ENCODE results near the gene AP1G2. TPM values are rescaled to one million over a fixed set of nuclear protein-coding genes. Genes with fewer than 3 reads are reported as not detected.

The AP1G2 gene
- total RNA-seq, 2 experiments from 2014 or later, result 182 to 190 TPM

DNA sequence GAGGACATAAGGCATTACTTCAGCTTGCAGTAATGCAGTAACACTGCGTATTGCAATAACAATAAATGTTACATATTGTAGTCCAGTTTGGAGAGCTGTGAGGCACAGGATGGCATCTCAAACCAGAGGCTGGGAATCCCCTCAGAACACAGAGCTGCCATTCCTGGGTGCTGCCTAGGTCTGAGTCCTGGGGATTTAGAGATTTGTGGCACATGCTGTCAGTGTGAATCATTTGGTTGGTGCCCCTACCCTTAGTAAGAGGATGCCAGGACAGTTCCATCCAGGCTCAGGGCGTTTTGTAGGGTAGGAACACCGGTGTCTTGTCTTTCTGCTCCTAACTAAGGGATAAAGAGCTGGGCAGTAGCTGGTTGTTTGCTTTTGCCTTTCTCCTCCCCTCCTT lies 38.6 kb downstream of the AP1G2 start:
- DNase-seq, result no peak
- ChIA-PET POLR2A (no interaction called here), CTCF (interaction anchor here (1.1 to 2.1 kb wide), 3 partner anchors 10 to 32 kb away, joined by 3 to 14 read pairs (median 3); no protein-coding TSS in a partner anchor)
- H3K27ac Mint-ChIP-seq, result no peak overlapping the region
- no peaks in the 10 kb centered on the region for H3K4me1 Mint-ChIP-seq (ENCODE audit: low read depth)
- H3K27me3 Mint-ChIP-seq, result no peaks in the 10 kb centered on the region
- H3K4me3 Mint-ChIP-seq, result no peak overlapping the region
- intact Hi-C loops (cut with micrococcal nuclease), result no loop called here
- H3K9me3 Mint-ChIP-seq, result no peaks in the 10 kb centered on the region
- H3K36me3 Mint-ChIP-seq, result no peaks in the 10 kb centered on the region

DNA sequence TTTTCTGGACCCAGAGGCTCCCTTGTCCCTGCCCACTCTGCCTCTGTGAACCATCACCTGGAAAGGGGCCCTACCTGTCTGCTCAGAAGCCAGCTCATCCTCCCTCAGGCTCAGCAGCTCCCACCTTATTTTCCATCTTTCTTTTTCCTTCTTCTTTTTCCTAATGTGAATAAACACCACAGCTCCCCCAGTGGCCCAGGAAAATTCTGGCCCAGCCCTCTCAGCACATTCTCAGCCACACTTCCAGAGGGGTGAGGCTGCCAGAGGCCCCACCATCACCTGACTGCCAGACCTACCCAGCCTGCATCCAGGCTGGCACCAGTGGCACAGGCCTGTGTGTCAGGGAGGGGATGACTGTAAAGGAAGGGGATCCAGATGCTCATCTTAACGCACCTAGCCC lies 39.0 kb downstream of the AP1G2 start:
- intact Hi-C loops (cut with micrococcal nuclease), result no loop called here
- DNase-seq, result no peak
- Mint-ChIP-seq H3K4me1 (ENCODE audit: low read depth) (no peaks in the 10 kb centered on the region), H3K27ac (no peak overlapping the region), H3K4me3 (no peak overlapping the region), H3K36me3 (no peaks in the 10 kb centered on the region), H3K27me3 (no peaks in the 10 kb centered on the region), H3K9me3 (no peaks in the 10 kb centered on the region)
- POLR2A ChIA-PET, result no interaction called here
- CTCF ChIA-PET, result interaction anchor here (0.6 to 2.1 kb wide), 3 partner anchors 10 to 32 kb away, joined by 3 to 14 read pairs (median 3); no protein-coding TSS in a partner anchor

DNA sequence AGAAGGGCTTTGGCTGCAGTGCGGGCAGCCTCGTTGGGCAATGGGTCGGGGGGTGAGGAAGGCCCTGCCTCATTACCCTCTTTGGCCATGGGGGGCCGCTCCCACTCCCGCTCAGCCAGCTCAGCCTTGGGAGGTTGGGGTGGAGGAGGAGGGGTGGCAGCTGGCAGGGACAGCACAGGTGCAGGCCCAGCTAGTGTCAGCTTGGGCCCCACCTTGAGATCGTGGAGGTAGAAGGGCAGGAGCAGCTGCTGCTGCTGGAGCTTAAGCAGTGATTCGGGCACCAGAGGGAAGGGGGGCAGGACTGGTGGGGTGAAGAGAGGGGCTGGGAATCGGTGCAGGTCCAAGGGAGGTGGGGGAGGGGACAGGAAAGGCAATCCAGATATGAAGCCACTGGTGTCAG lies 42.0 kb downstream of the AP1G2 start:
- intact Hi-C loops (cut with micrococcal nuclease), result no loop called here
- CTCF ChIA-PET, result interaction anchor here (1.0 kb wide), 1 partner anchor 31 kb away, joined by 3 read pairs; no protein-coding TSS in a partner anchor
- Mint-ChIP-seq H3K4me3 (no peak overlapping the region), H3K4me1 (ENCODE audit: low read depth) (no peaks in the 10 kb centered on the region), H3K27me3 (no peaks in the 10 kb centered on the region), H3K27ac (no peak overlapping the region), H3K9me3 (no peaks in the 10 kb centered on the region), H3K36me3 (no peaks in the 10 kb centered on the region)
- DNase-seq, result no peak
- POLR2A ChIA-PET, result no interaction called here

DNA sequence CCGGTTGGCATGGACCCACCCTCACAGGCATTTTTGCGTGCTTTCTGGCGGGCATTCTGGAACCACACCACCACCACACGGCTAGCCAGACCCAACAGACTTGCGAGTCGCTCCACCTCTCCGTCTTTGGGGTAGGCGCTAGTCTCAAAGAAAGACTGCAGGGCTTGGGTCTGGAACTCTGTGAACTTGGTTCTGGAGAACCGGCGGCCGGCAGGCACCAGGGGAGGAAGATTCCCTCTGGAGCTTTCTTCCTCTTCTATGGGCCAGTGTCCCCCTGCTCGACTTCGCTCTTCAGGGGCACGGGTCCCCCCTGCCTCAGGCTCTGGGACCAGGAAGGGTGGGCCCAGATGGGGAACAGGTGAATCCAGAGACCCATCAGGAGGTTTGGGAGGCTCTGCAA lies 42.6 kb downstream of the AP1G2 start:
- ChIA-PET CTCF (no interaction called here), POLR2A (no interaction called here)
- no peaks in the 10 kb centered on the region for H3K4me1 Mint-ChIP-seq (ENCODE audit: low read depth)
- no peaks in the 10 kb centered on the region for H3K9me3 Mint-ChIP-seq
- no peaks in the 10 kb centered on the region for H3K36me3 Mint-ChIP-seq
- intact Hi-C loops (cut with micrococcal nuclease), result no loop called here
- DNase-seq, result no peak
- H3K27ac Mint-ChIP-seq, result no peak overlapping the region
- H3K4me3 Mint-ChIP-seq, result no peak overlapping the region
- H3K27me3 Mint-ChIP-seq, result no peaks in the 10 kb centered on the region

DNA sequence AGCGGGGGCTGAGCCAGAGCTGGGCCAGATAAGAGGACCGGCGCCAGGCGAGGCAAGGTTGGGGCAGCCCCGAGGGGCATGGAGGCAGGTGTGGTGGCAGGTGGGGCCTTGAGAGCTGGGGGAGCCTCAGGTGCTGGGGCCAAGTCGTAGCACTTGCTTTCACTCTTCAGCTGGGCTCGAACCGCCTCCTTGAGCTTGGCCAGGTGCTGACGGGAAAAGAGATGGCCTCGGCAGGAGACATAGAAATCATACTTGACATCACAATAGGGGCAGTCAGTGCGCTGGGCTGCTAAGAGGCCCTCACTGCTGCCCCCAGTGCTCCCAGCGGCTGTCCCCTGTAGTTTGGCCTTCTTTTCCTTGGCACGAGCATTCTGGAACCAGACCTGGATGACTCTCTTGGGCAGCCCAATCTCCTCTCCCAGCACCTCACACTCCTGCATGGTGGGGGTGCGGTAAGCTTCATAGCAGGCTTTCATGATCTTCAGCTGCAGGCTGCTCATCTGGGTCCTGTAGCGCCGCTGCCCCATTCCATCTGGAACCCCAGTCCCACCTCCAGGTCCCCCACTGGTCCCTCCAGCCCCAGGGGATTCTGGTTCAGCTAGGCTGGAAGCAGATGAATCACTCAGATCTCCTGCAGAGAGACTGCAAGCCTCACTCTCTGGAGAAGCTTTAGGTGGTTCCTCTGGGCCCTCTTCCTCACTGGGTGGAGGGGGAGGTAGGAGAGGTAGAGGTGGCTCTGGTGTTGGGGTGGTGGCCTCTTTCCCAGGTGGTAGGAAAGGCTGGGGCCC lies 44.2 kb downstream of the AP1G2 start:
- Mint-ChIP-seq H3K36me3 (no peaks in the 10 kb centered on the region), H3K9me3 (no peaks in the 10 kb centered on the region), H3K4me3 (no peak overlapping the region), H3K27me3 (no peaks in the 10 kb centered on the region), H3K4me1 (ENCODE audit: low read depth) (no peaks in the 10 kb centered on the region), H3K27ac (no peak overlapping the region)
- intact Hi-C loops (cut with micrococcal nuclease), result no loop called here
- CTCF ChIA-PET, result no interaction called here
- POLR2A ChIA-PET, result no interaction called here
- no peak for DNase-seq

DNA sequence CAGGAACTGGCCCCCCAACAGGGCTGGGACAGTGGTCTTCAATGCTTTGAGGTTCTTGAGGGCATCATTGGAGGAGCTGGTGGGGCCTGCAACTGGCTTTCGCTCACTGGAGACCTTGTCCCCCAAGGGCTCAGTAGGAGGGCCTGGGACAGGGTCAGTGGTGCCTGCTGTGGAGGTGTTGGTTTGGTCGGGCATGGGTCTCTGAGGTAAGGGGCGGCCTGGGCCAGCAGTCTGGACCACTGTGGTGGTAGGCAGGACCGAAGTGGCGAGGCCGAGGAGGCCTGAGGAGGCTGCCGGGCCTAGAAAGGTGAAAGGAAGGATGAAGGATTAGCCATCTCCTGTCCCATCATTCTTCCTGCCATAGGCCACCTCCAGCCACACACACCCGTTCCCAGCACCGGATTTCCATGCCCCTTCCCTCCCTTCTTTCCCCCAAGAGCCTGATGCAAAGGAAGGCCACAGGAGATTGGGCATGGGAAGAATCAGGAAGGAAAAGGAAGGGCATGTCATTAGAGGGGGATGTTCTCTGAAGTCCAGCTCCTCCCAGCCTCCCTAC lies 44.9 kb downstream of the AP1G2 start:
- intact Hi-C loops (cut with micrococcal nuclease), result no loop called here
- H3K9me3 Mint-ChIP-seq, result no peaks in the 10 kb centered on the region
- H3K4me3 Mint-ChIP-seq, result no peak overlapping the region
- no peaks in the 10 kb centered on the region for H3K27me3 Mint-ChIP-seq
- ChIA-PET POLR2A (no interaction called here), CTCF (no interaction called here)
- DNase-seq, result no peak
- no peak overlapping the region for H3K27ac Mint-ChIP-seq
- no peaks in the 10 kb centered on the region for H3K36me3 Mint-ChIP-seq
- H3K4me1 Mint-ChIP-seq (ENCODE audit: low read depth), result no peaks in the 10 kb centered on the region

DNA sequence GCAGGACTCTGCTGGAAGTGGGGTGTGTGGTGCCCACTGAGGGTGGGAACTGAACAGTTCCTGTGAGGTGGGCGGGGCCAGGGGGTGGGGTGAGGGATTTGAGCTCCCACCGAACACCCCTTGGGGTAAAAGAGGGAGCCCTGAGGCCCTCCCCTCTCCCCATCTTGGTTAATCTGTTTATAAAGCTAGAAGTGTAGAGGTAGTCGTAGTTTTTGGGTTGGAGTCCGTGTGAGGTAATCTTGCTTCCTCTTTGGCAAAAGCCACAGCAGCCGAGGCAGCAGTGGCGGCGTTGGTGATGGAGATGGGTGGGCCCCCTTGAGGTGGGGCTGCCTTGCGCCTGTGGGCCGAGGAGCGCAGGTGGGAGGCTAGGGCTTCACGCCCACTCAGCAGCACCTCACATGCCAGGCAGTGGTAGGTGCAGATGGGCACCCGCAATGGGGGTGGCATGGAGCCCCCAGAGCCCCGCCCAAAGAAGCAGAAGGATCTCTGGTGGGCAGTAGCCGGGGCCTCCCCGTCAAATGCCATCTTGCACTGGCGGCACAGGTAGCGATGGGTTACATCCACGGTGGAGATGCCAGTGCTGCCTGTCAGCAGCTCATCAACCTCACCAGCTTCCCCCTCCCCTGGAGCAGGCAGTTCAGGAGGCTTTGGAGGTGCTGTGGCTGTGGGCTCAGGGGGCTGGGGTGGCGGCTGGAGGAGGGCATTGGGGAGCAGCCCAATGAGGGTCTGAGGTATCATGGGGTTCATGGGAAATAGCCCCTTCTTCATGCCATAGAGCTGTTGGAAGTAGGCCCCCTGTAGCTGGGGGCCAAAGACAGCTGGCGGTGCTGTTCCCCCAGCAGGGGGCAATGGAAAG lies 45.6 kb downstream of the AP1G2 start:
- intact Hi-C loops (cut with micrococcal nuclease), result no loop called here
- Mint-ChIP-seq H3K27me3 (no peaks in the 10 kb centered on the region), H3K4me3 (no peak overlapping the region), H3K4me1 (ENCODE audit: low read depth) (no peaks in the 10 kb centered on the region), H3K9me3 (no peaks in the 10 kb centered on the region), H3K27ac (no peak overlapping the region), H3K36me3 (no peaks in the 10 kb centered on the region)
- DNase-seq, result no peak
- ChIA-PET CTCF (interaction anchor here (0.9 kb wide), 1 partner anchor 17 kb away, joined by 3 read pairs; no protein-coding TSS in a partner anchor), POLR2A (no interaction called here)

DNA sequence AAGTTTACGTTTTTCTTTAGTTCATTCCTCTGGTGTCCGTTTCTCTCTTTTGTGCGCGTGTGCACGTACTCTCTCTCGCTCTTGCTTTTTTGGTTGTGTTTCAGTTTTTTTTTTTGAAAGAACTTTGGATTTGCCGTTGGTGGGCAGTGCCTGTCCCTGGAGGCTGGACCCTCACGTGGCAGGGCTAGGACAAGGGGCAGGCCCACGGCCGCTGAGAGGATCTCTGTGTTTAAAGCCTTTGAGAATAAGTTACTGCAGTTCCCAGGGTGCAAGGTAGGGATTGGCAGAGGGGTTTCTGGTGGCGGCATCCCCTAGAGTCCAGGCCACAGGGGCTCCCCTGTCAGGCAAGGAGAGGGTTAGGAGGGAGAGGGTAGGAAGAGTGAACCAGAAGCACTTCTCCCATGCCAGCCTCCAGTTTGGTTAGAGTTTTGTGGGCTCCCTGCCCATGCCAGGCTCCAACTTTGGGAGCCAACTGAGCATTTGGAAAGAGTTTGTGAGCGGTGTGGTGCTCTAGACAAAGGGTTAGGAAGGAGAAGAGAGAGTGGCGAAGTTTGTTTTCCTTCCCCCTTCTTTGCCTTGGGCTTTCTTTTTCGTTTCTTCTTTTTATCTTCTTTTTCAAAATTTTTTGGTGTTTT lies 46.6 kb downstream of the AP1G2 start:
- Mint-ChIP-seq H3K27me3 (no peaks in the 10 kb centered on the region), H3K27ac (no peak overlapping the region), H3K9me3 (no peaks in the 10 kb centered on the region), H3K4me3 (no peak overlapping the region), H3K36me3 (no peaks in the 10 kb centered on the region), H3K4me1 (ENCODE audit: low read depth) (no peaks in the 10 kb centered on the region)
- intact Hi-C loops (cut with micrococcal nuclease), result no loop called here
- ChIA-PET POLR2A (no interaction called here), CTCF (interaction anchor here (0.9 kb wide), 1 partner anchor 18 kb away, joined by 3 read pairs; no protein-coding TSS in a partner anchor)
- no peak for DNase-seq

DNA sequence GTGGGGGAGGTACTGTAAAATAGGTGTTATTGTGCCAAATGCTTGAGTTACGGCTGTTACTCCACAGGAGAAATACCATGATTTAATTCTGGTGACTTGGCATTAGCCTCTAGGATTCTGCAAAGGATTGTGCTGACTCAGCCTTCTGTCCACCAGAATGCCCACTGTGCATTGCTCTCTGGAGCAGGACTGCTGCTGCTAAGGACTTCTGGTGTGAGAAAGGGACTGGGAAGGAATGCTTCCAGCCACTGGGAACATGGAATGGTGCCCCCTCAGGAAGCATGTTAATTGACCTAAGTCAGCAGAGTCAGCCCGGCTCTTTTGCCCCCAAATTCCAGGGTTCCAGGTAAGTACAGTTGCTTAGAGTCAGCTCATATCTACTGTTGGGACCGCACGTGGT lies 48.9 kb downstream of the AP1G2 start:
- Mint-ChIP-seq H3K4me3 (no peak overlapping the region), H3K27me3 (no peaks in the 10 kb centered on the region), H3K27ac (no peak overlapping the region), H3K4me1 (ENCODE audit: low read depth) (no peaks in the 10 kb centered on the region), H3K9me3 (no peaks in the 10 kb centered on the region), H3K36me3 (no peaks in the 10 kb centered on the region)
- ChIA-PET POLR2A (no interaction called here), CTCF (no interaction called here)
- DNase-seq, result no peak
- intact Hi-C loops (cut with micrococcal nuclease), result no loop called here

DNA sequence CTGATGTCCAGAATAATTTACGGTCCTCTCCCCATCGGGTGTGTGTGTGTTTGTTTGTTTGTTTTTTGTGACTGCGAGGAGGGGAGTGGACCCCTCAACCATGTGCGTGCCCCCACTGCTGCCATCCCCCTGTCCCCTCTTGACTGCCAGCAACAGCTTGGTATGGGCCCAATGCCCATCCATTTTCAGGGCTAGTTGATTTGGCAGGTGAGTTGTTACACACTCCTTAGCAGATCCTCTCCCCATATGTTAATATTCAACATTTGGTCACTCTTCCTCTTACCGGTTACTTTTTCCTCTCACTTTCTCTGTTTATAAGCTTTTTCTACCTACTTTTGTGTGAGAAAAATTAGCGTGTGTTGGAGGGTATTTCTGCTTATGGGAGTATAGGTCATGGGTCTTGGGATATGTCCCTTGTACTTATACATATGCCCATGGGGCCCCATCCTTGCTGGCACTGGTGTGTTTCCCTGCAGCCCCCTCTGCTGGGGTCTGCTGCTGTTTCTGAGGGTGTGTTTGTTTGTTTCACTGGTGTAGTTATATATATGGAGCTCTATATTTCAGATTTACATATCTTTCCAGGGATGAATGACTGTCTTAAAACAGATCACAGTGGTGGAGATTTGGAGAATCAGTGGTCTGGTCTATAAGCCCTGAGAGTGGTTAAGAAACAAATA lies 49.8 kb downstream of the AP1G2 start:
- intact Hi-C loops (cut with micrococcal nuclease), result no loop called here
- CTCF ChIA-PET, result no interaction called here
- POLR2A ChIA-PET, result no interaction called here
- no peak for DNase-seq
- Mint-ChIP-seq H3K9me3 (no peaks in the 10 kb centered on the region), H3K27me3 (no peaks in the 10 kb centered on the region), H3K27ac (no peak overlapping the region), H3K4me1 (ENCODE audit: low read depth) (no peaks in the 10 kb centered on the region), H3K36me3 (no peaks in the 10 kb centered on the region), H3K4me3 (no peak overlapping the region)

DNA sequence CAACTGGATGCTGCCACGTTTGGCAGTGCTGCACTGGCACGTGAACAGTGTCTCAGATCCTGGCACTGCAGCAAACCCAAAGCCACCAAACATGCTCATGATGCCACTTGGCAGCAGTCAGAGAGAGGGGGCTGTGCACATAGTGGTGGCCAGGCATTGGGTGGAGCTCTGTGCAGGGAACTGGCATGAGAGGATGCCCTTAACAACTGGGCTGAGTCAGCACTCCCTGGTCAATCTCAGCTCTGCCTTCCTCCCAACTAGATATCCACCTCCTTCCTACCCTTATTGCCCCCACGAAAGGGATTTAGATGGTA lies 53.0 kb downstream of the AP1G2 start:
- Mint-ChIP-seq H3K4me3 (no peak overlapping the region), H3K4me1 (ENCODE audit: low read depth) (peaks cover 3% of the 10 kb centered on the region), H3K27me3 (no peaks in the 10 kb centered on the region), H3K27ac (no peak overlapping the region), H3K36me3 (no peaks in the 10 kb centered on the region), H3K9me3 (no peaks in the 10 kb centered on the region)
- no peak for DNase-seq
- ChIA-PET CTCF (no interaction called here), POLR2A (no interaction called here)
- intact Hi-C loops (cut with micrococcal nuclease), result no loop called here
